OCI-LY7 (cell line): Measurements from ENCODE around the gene CEP290. TPM values are rescaled to one million over a fixed set of nuclear protein-coding genes. Genes with fewer than 3 reads are reported as not detected.

ENCODE experiments used
- BruUV-seq: library from RNA; stranded (reverse); fragments of 400-500 nt; replicated peaks from 2 replicates; lab custom pipeline; 2021; lab: Mats Ljungman, UMichigan
- CTCF ChIA-PET: fragments of 300-600 bp; sonication (Branson Sonifier 250); formaldehyde crosslinking; loops from one replicate; lab custom pipeline; 2022; ENCODE audit warnings: antibody characterized with exemption; ENCODE audit not compliant: unreplicated experiment; lab: Charles Lee
- POLR2A ChIA-PET: fragments of 300-600 bp; sonication (Branson Sonifier 250); formaldehyde crosslinking; loops from one replicate; lab custom pipeline; 2022; ENCODE audit warnings: antibody characterized with exemption; lab: Charles Lee
- DNase-seq: peaks from one replicate; pipeline ENCODE4 v3.0.0-alpha.2; 2015; ENCODE audit warnings: low spot score
- H2AFZ ChIP-seq: fragments of 200-600 bp; sonication (generic), shearing (Covaris generic); 2 replicates; pipeline ENCODE4 v1.6.1; 2014; ENCODE audit warnings: mild to moderate bottlenecking, antibody characterized with exemption, low read length, moderate library complexity
- H3K27ac ChIP-seq: fragments of 200-600 bp; sonication (generic); 2 replicates; pipeline ENCODE4 v1.5.1; 2014; ENCODE audit warnings: mixed run types, low read depth, mild to moderate bottlenecking, moderate library complexity, low read length, inconsistent platforms; ENCODE audit not compliant: poor library complexity, severe bottlenecking
- H3K36me3 ChIP-seq: fragments of 200-600 bp; sonication (generic); 2 replicates; pipeline ENCODE4 v1.6.1; 2014; ENCODE audit warnings: mild to moderate bottlenecking, antibody characterized with exemption, low read length, moderate library complexity, mixed read lengths; ENCODE audit not compliant: insufficient read depth
- H3K4me1 ChIP-seq: fragments of 200-600 bp; sonication (generic); 2 replicates; pipeline ENCODE4 v1.5.1; 2014; ENCODE audit warnings: mild to moderate bottlenecking, low read length; ENCODE audit not compliant: insufficient read depth, poor library complexity, severe bottlenecking
- H3K4me2 ChIP-seq: fragments of 200-600 bp; sonication (generic); 2 replicates; pipeline ENCODE4 v1.6.1; 2014; ENCODE audit warnings: mild to moderate bottlenecking, low read length
- H3K4me3 ChIP-seq: fragments of 200-600 bp; sonication (generic); 2 replicates; pipeline ENCODE4 v1.5.1; 2014; ENCODE audit warnings: mild to moderate bottlenecking, low read depth, low read length; ENCODE audit not compliant: poor library complexity, severe bottlenecking
- H3K79me2 ChIP-seq: fragments of 200-600 bp; sonication (generic); 2 replicates; pipeline ENCODE4 v1.6.1; 2016; ENCODE audit warnings: low read depth, mild to moderate bottlenecking, low read length, moderate library complexity, mixed read lengths; ENCODE audit not compliant: insufficient read depth
- H3K9me2 ChIP-seq: fragments of 200-600 bp; sonication (generic); 2 replicates; pipeline ENCODE4 v1.6.1; 2016; ENCODE audit warnings: mild to moderate bottlenecking, low read length, mixed read lengths; ENCODE audit not compliant: insufficient read depth
- H3K9me3 ChIP-seq: fragments of 200-600 bp; sonication (generic); 2 replicates; pipeline ENCODE4 v1.6.1; 2014; ENCODE audit warnings: mild to moderate bottlenecking, mixed run types, low read length, mixed read lengths
- H4K20me1 ChIP-seq: fragments of 200-600 bp; sonication (generic); 2 replicates; pipeline ENCODE4 v1.6.1; 2014; ENCODE audit warnings: mild to moderate bottlenecking, antibody characterized with exemption, low read length, moderate library complexity, mixed read lengths; ENCODE audit not compliant: insufficient read depth
- EZH2phosphoT487 ChIP-seq: fragments of 200-600 bp; sonication (generic); IDR thresholded peaks from 2 replicates; pipeline ENCODE4 v1.6.1; 2018; ENCODE audit warnings: low read depth, borderline replicate concordance, mild to moderate bottlenecking, mixed run types, antibody characterized with exemption, low read length, moderate library complexity, mixed read lengths
- intact Hi-C: fragments of 100-400 bp; cut with micrococcal nuclease; formaldehyde crosslinking; loops from one replicate; pipeline ENCODE4 v1.10.0; 2022; ENCODE audit not compliant: unreplicated experiment
- total RNA-seq, 2 experiments: library from RNA; depleted of rRNA in 1 of 2; stranded (reverse); fragments of >200 nt in 1 of 2; shearing (Covaris generic) in 1 of 2; gene quantifications; 2 replicates each; pipeline ENCODE4 v1.2.3, GENCODE V29; 2014 to 2022
- TF ChIP-seq, protein P1 (sequence below): fragments of 200-600 bp; sonication (generic); conservative IDR thresholded peaks from 2 replicates; pipeline ENCODE4 v1.5.1; 2014; ENCODE audit warnings: mild to moderate bottlenecking, antibody characterized with exemption, low read length, moderate library complexity, mixed read lengths

Gene CEP290
- total RNA-seq, 2 experiments from 2014 or later, result 12.6 to 22.4 TPM

DNA sequence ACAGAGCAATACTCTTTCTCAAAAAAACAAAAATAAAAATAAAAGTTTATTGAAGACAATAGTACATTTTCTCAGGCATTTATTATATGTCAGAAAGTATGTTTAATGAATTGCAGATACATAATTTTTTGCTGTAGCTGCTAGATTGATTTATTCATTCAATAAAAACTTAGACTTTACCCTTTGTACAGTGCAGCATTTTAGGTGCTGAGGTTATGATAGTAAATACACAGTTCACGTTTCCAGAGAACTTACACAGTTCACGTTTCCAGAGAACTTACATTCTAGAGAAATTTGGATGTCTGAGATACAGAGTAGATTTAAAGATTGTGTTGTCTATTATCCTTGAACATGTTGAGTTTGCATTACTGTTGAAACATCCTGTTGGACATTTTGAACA lies 25.5 kb upstream of the CEP290 start:
- ChIA-PET POLR2A (no interaction called here), CTCF (no interaction called here)
- no TSS peak for BruUV-seq
- Histone ChIP-seq H3K79me2 (no peaks in the 10 kb centered on the region), H3K36me3 (peaks cover 68% of the 10 kb centered on the region), H4K20me1 (no peaks in the 10 kb centered on the region), H3K9me2 (no peaks in the 10 kb centered on the region), H3K4me3 (no peak overlapping the region), H3K4me1 (peaks cover 11% of the 10 kb centered on the region), H2AFZ (no peak overlapping the region), H3K27ac (no peak overlapping the region), H3K9me3 (no peaks in the 10 kb centered on the region), H3K4me2 (no peak overlapping the region)
- TF ChIP-seq EZH2phosphoT487, result no peak
- TF ChIP-seq, protein P1, sequence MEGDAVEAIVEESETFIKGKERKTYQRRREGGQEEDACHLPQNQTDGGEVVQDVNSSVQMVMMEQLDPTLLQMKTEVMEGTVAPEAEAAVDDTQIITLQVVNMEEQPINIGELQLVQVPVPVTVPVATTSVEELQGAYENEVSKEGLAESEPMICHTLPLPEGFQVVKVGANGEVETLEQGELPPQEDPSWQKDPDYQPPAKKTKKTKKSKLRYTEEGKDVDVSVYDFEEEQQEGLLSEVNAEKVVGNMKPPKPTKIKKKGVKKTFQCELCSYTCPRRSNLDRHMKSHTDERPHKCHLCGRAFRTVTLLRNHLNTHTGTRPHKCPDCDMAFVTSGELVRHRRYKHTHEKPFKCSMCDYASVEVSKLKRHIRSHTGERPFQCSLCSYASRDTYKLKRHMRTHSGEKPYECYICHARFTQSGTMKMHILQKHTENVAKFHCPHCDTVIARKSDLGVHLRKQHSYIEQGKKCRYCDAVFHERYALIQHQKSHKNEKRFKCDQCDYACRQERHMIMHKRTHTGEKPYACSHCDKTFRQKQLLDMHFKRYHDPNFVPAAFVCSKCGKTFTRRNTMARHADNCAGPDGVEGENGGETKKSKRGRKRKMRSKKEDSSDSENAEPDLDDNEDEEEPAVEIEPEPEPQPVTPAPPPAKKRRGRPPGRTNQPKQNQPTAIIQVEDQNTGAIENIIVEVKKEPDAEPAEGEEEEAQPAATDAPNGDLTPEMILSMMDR, result no peak
- intact Hi-C loops, result no loop called here
- DNase-seq, result no peak

- no peaks in the 10 kb centered on the region for H3K9me3 ChIP-seq
- POLR2A ChIA-PET, result interaction anchor here (1.0 kb wide), 2 partner anchors 8 to 11 kb away, joined by 3 read pairs; no protein-coding TSS in a partner anchor
- H3K4me1 ChIP-seq, result peaks cover 1% of the 10 kb centered on the region
- H2AFZ ChIP-seq, result no peak overlapping the region
- H3K79me2 ChIP-seq, result no peaks in the 10 kb centered on the region
- H3K4me3 ChIP-seq, result no peak overlapping the region
- CTCF ChIA-PET, result no interaction called here
- H3K27ac ChIP-seq, result no peak overlapping the region
- intact Hi-C loops, result no loop called here
- H3K4me2 ChIP-seq, result no peak overlapping the region
- peaks cover 66% of the 10 kb centered on the region for H3K36me3 ChIP-seq
- no TSS peak for BruUV-seq
- H3K9me2 ChIP-seq, result no peaks in the 10 kb centered on the region
- no peak for DNase-seq
- H4K20me1 ChIP-seq, result no peaks in the 10 kb centered on the region
- no peak for TF ChIP-seq EZH2phosphoT487
- TF ChIP-seq, protein P1, result no peak
Measured at GRCh38 chr12:88166179-88166578, 24.3 kb upstream of the CEP290 start.

DNA sequence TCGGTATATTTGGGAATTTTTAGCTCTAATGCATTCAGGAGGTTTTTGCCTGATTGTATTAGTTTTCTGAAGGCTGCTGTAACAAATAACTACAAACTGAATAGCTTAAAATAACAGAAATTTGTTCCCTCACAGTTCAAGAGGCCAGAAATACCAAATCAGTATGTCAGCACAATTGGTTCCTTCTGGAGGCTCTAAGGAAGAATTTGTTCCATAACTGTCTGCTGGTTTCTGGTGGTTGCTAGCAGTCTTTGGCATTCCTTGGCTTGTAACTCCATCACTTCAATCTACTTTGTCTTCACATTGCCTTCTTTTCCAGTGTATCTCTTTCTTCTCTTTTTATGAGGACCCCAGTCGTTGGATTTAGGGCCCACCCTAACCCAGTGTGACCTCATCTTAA lies 21.5 kb upstream of the CEP290 start:
- ChIA-PET POLR2A (no interaction called here), CTCF (no interaction called here)
- TF ChIP-seq, protein P1, result no peak
- no peak for TF ChIP-seq EZH2phosphoT487
- H4K20me1 ChIP-seq, result no peaks in the 10 kb centered on the region
- no peaks in the 10 kb centered on the region for H3K9me2 ChIP-seq
- H3K4me3 ChIP-seq, result no peak overlapping the region
- H3K27ac ChIP-seq, result no peak overlapping the region
- no peaks in the 10 kb centered on the region for H3K4me1 ChIP-seq
- no peak for DNase-seq
- intact Hi-C loops, result no loop called here
- no TSS peak for BruUV-seq
- H3K9me3 ChIP-seq, result no peaks in the 10 kb centered on the region
- no peak overlapping the region for H2AFZ ChIP-seq
- peaks cover 47% of the 10 kb centered on the region for H3K36me3 ChIP-seq
- no peak overlapping the region for H3K4me2 ChIP-seq
- H3K79me2 ChIP-seq, result no peaks in the 10 kb centered on the region
